Measurements from ENCODE around the gene DHRS4.

Gene DHRS4

GRCh38 chr14:23953464-23954278 is at the start of gene DHRS4:
Gene DHRS4, plus strand, starts transcription at chr14:23953770. Its CDS starts 19 bp downstream, at chr14:23953789.
- TF ChIP-seq GATA3 (IDR thresholded peaks at IDR 0.05; ENCODE audit: low read depth, low read length) (no peak), GATA2 (IDR thresholded peaks at IDR 0.05; ENCODE audit: low read depth, low read length) (no peak)

GRCh38 chr14:23910101-23910875 is 43.3 kb upstream of the DHRS4 start:
- TF ChIP-seq GATA2 (IDR thresholded peaks at IDR 0.05; ENCODE audit: low read depth, low read length) (no peak), GATA3 (IDR thresholded peaks at IDR 0.05; ENCODE audit: low read depth, low read length) (no peak)

- TF ChIP-seq GATA2 (IDR thresholded peaks at IDR 0.05; ENCODE audit: low read depth, low read length) (no peak), GATA3 (IDR thresholded peaks at IDR 0.05; ENCODE audit: low read depth, low read length) (no peak)
Observed at GRCh38 chr14:23910876-23911210, 42.7 kb upstream of the DHRS4 start.

- TF ChIP-seq GATA3 (IDR thresholded peaks at IDR 0.05; ENCODE audit: low read depth, low read length) (no peak), GATA2 (IDR thresholded peaks at IDR 0.05; ENCODE audit: low read depth, low read length) (no peak)
Observed at GRCh38 chr14:23915559-23915958, 38.0 kb upstream of the DHRS4 start.

- no peak for TF ChIP-seq GATA2 (IDR thresholded peaks at IDR 0.05; ENCODE audit: low read depth, low read length)
- TF ChIP-seq GATA3 (IDR thresholded peaks at IDR 0.05; ENCODE audit: low read depth, low read length) = no peak
Observed at GRCh38 chr14:23916004-23916403, 37.6 kb upstream of the DHRS4 start.

- TF ChIP-seq GATA3 (IDR thresholded peaks at IDR 0.05; ENCODE audit: low read depth, low read length) (no peak), GATA2 (IDR thresholded peaks at IDR 0.05; ENCODE audit: low read depth, low read length) (no peak)
Observed at GRCh38 chr14:23916446-23916845, 37.1 kb upstream of the DHRS4 start.

GRCh38 chr14:23922545-23922944 is 31.0 kb upstream of the DHRS4 start:
- TF ChIP-seq GATA2 (IDR thresholded peaks at IDR 0.05; ENCODE audit: low read depth, low read length) (no peak), GATA3 (IDR thresholded peaks at IDR 0.05; ENCODE audit: low read depth, low read length) (no peak)

GRCh38 chr14:23925523-23926075 is 28.0 kb upstream of the DHRS4 start:
- TF ChIP-seq GATA3 (IDR thresholded peaks at IDR 0.05; ENCODE audit: low read depth, low read length) (no peak), GATA2 (IDR thresholded peaks at IDR 0.05; ENCODE audit: low read depth, low read length) (no peak)

GRCh38 chr14:23926543-23926942 is 27.0 kb upstream of the DHRS4 start:
- TF ChIP-seq GATA2 (IDR thresholded peaks at IDR 0.05; ENCODE audit: low read depth, low read length) = no peak
- no peak for TF ChIP-seq GATA3 (IDR thresholded peaks at IDR 0.05; ENCODE audit: low read depth, low read length)

- TF ChIP-seq GATA2 (IDR thresholded peaks at IDR 0.05; ENCODE audit: low read depth, low read length) (no peak), GATA3 (IDR thresholded peaks at IDR 0.05; ENCODE audit: low read depth, low read length) (no peak)
Observed at GRCh38 chr14:23929136-23929535, 24.4 kb upstream of the DHRS4 start.

- TF ChIP-seq GATA2 (IDR thresholded peaks at IDR 0.05; ENCODE audit: low read depth, low read length) (no peak), GATA3 (IDR thresholded peaks at IDR 0.05; ENCODE audit: low read depth, low read length) (no peak)
Observed at GRCh38 chr14:23929822-23930294, 23.7 kb upstream of the DHRS4 start.

GRCh38 chr14:23930742-23931141 is 22.8 kb upstream of the DHRS4 start:
- no peak for TF ChIP-seq GATA2 (IDR thresholded peaks at IDR 0.05; ENCODE audit: low read depth, low read length)
- TF ChIP-seq GATA3 (IDR thresholded peaks at IDR 0.05; ENCODE audit: low read depth, low read length) = no peak

GRCh38 chr14:23931721-23932289 is 21.8 kb upstream of the DHRS4 start:
- TF ChIP-seq GATA3 (IDR thresholded peaks at IDR 0.05; ENCODE audit: low read depth, low read length) (no peak), GATA2 (IDR thresholded peaks at IDR 0.05; ENCODE audit: low read depth, low read length) (no peak)

GRCh38 chr14:23932639-23933038 is 20.9 kb upstream of the DHRS4 start:
- TF ChIP-seq GATA2 (IDR thresholded peaks at IDR 0.05; ENCODE audit: low read depth, low read length) = no peak
- no peak for TF ChIP-seq GATA3 (IDR thresholded peaks at IDR 0.05; ENCODE audit: low read depth, low read length)
